ENCODE measurements around the gene BTLA. TPM values are rescaled to one million over a fixed set of nuclear protein-coding genes. Genes with fewer than 3 reads are reported as not detected.

The BTLA gene
- polyA plus RNA-seq, 3 donors, result 0.05 TPM; not detected in 2

DNA sequence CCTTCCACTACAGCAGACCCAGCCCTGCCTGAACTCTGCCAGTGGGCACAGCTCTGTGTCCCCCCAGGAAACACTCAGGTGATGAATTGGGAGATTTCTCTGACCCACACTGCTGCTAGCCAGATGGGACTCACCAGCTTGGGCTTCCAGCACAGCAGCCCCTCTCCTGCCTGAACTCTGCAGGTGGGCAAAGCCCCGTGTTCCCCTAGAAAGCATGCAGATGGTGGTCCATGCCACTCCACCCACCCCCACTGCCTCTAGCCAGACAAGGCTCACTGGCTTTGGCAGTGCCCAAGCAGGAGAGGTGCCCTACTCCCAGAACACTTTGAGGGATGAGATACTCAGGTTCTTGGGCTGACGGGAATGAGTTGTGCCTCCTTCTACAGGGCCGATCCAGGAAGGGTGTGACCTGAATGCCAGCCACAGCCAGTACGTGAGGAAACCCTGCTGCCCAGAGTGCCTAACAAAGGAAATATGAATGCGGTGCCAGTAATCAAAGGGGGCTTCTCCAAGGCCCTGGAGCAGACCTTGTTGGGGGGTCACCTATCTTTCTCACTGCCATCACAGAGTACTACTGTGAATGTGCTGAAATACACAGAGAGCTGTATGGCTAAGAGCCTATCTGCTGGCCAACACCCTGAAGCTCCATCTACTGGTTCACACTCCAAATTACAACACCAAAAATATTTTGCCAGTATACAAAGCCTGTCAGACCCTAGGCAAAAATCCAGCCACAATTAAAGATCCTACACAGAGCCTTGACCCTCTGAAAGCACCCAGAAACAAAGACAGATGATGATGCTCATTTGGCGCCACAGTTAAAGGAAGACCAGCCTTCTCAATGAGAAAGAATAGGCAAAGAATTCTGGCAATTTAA, 61.9 kb downstream of the BTLA start:
- no peaks in the 10 kb centered on the region for H3K36me3 ChIP-seq (replicated peaks in 1 of 2; ENCODE audit: control insufficient read depth in 1 of 2, insufficient read depth in 2 of 2, low read length in 2 of 2)
- Mint-ChIP-seq H3K27me3 (ENCODE audit: low read depth in 3 of 3) (peaks cover 0 to 3% (median 2%) of the 10 kb centered on the region in 3 donors), H3K36me3 (peaks cover 1 to 3% of the 10 kb centered on the region in 2 donors), H3K9me3 (peaks cover 16 to 34% (median 24%) of the 10 kb centered on the region in 7 donors), H3K4me1 (peaks cover 8% of the 10 kb centered on the region), H3K27ac (peak overlapping the region in 1 of 7 donors; percentile 6), H3K4me3 (no peak overlapping the region)
- H3K4me2 ChIP-seq (replicated peaks; ENCODE audit: extremely low read depth, low read length, poor library complexity, severe bottlenecking), result no peak overlapping the region
- H3K79me2 ChIP-seq (ENCODE audit: insufficient read depth, low read length), result no peaks in the 10 kb centered on the region
- H4K20me1 ChIP-seq (ENCODE audit: insufficient read depth, low read length), result no peaks in the 10 kb centered on the region
- no peak overlapping the region for H3K9ac ChIP-seq (ENCODE audit: insufficient read depth, low read length, poor library complexity, severe bottlenecking)
- DNase-seq, result peak in 1 of 3 donors; percentile 43
- peaks cover 7 to 18% of the 10 kb centered on the region in 2 donors for H3K9me3 ChIP-seq (replicated peaks in 1 of 2; ENCODE audit: control insufficient read depth in 1 of 2, insufficient read depth in 1 of 2, low read length in 2 of 2)
- H3K4me3 ChIP-seq (replicated peaks in 1 of 3; ENCODE audit: low read depth in 2 of 3, low read length in 3 of 3), result no peak overlapping the region
- H3K27ac ChIP-seq (ENCODE audit: low read depth in 1 of 2, low read length in 2 of 2), result no peak overlapping the region
- no peak overlapping the region for H2AFZ ChIP-seq (ENCODE audit: insufficient read depth, low read depth, low read length, poor library complexity, severe bottlenecking)
- H3K27me3 ChIP-seq (ENCODE audit: control insufficient read depth in 2 of 2, insufficient read depth in 2 of 2, low read length in 2 of 2), result no peaks in the 10 kb centered on the region
- H3K4me1 ChIP-seq (ENCODE audit: control insufficient read depth in 1 of 2, insufficient read depth in 2 of 2, low read length in 2 of 2), result no peaks in the 10 kb centered on the region
- TF ChIP-seq CTCF (IDR thresholded peaks at IDR 0.05), result peak; percentile 22
- intact Hi-C loops (cut with micrococcal nuclease), result no loop called here
- 95% methylated on average over 4 of the region's 6 CpGs for WGBS (ENCODE audit: insufficient coverage)

DNA sequence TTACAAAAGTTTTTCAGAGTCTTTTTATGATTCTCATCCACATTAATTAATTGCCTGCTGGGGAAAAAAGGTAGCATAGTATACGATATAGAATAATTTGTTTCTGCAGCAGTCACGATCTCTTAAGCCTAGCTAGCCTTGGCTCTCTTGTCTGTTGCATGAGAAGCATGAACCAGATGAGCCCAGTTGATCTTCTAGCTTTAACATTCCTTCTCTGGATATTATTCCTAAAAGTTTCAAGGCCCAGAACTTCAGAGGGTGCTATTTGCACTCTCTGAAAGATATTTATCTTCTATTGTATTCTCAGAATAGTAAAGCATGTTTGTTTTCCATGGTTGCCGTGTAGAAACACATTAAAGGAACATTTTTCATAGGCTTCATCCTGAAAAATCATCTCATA, 69.3 kb downstream of the BTLA start:
- no peak overlapping the region for H3K27ac Mint-ChIP-seq

More for the DNA sequence above, 69.3 kb downstream of the BTLA start:
- Histone ChIP-seq H3K27me3 (ENCODE audit: control insufficient read depth in 2 of 2, insufficient read depth in 2 of 2, low read length in 2 of 2) (no peaks in the 10 kb centered on the region), H3K9me3 (replicated peaks in 1 of 2; ENCODE audit: control insufficient read depth in 1 of 2, insufficient read depth in 1 of 2, low read length in 2 of 2) (peaks cover 0 to 4% of the 10 kb centered on the region in 2 donors), H3K4me2 (replicated peaks; ENCODE audit: extremely low read depth, low read length, poor library complexity, severe bottlenecking) (no peak overlapping the region), H3K27ac (ENCODE audit: low read depth in 1 of 2, low read length in 2 of 2) (no peak overlapping the region), H3K79me2 (ENCODE audit: insufficient read depth, low read length) (no peaks in the 10 kb centered on the region), H2AFZ (ENCODE audit: insufficient read depth, low read depth, low read length, poor library complexity, severe bottlenecking) (no peak overlapping the region), H3K36me3 (replicated peaks in 1 of 2; ENCODE audit: control insufficient read depth in 1 of 2, insufficient read depth in 2 of 2, low read length in 2 of 2) (no peaks in the 10 kb centered on the region), H4K20me1 (ENCODE audit: insufficient read depth, low read length) (no peaks in the 10 kb centered on the region), H3K4me1 (ENCODE audit: control insufficient read depth in 1 of 2, insufficient read depth in 2 of 2, low read length in 2 of 2) (peaks cover 7 to 11% of the 10 kb centered on the region in 2 donors), H3K9ac (ENCODE audit: insufficient read depth, low read length, poor library complexity, severe bottlenecking) (no peak overlapping the region), H3K4me3 (replicated peaks in 1 of 3; ENCODE audit: low read depth in 2 of 3, low read length in 3 of 3) (no peak overlapping the region)
- peaks cover 15% of the 10 kb centered on the region for H3K4me1 Mint-ChIP-seq
- H3K36me3 Mint-ChIP-seq, result no peaks in the 10 kb centered on the region
- TF ChIP-seq CTCF (IDR thresholded peaks at IDR 0.05), result no peak
- peaks cover 4 to 13% (median 6%) of the 10 kb centered on the region in 7 donors for H3K9me3 Mint-ChIP-seq
- DNase-seq, result no peak
- H3K27me3 Mint-ChIP-seq (ENCODE audit: low read depth in 3 of 3), result no peaks in the 10 kb centered on the region
- WGBS (ENCODE audit: insufficient coverage), result 100% methylated on average over 2 of the region's 3 CpGs
- no peak overlapping the region for H3K4me3 Mint-ChIP-seq
- intact Hi-C loops (cut with micrococcal nuclease), result no loop called here

Data from CD14-positive monocyte (primary cell).